Endothelial cell of umbilical vein (primary cell): ENCODE results near the gene ACTN1.

ENCODE experiments used
- CTCF ChIP-seq, 2 donors: IDR thresholded peaks; 1 replicate in 1 of 2; 2 replicates in 1 of 2; pipeline ENCODE4 v1.5.1; 2011; ENCODE audit warnings: low read length in 2 of 2, mild to moderate bottlenecking in 2 of 2, moderate library complexity in 2 of 2, control low read depth in 1 of 2, inconsistent platforms in 1 of 2, low read depth in 1 of 2; ENCODE audit not compliant: insufficient read depth in 1 of 2; ENCODE audit errors: extremely low read depth in 1 of 2
- EZH2 ChIP-seq: IDR thresholded peaks from 2 replicates; pipeline ENCODE4 v1.6.1; 2012; ENCODE audit warnings: borderline replicate concordance, low read depth, mild to moderate bottlenecking, moderate library complexity, low read length, inconsistent platforms; ENCODE audit not compliant: severe bottlenecking
- JUN ChIP-seq: IDR thresholded peaks from 2 replicates; pipeline ENCODE4 v1.6.1; 2011; ENCODE audit warnings: borderline replicate concordance, low read depth; ENCODE audit not compliant: insufficient read length, insufficient read depth
- MYC ChIP-seq: IDR thresholded peaks from one replicate; pipeline ENCODE4 v1.6.1; 2011; ENCODE audit warnings: mild to moderate bottlenecking, low read depth, low read length
- POLR2A ChIP-seq: IDR thresholded peaks from 2 replicates; pipeline ENCODE4 v1.6.1; 2012; ENCODE audit warnings: low read depth, mild to moderate bottlenecking, control low read depth, low read length
- POLR2AphosphoS5 ChIP-seq: IDR thresholded peaks from 2 replicates; pipeline ENCODE4 v1.6.1; 2012; ENCODE audit warnings: low read depth, mild to moderate bottlenecking, control low read depth, low read length, moderate library complexity; ENCODE audit not compliant: insufficient read depth
- TF ChIP-seq, protein P1 (sequence below): IDR thresholded peaks from 2 replicates; pipeline ENCODE4 v1.6.1; 2011; ENCODE audit not compliant: insufficient read depth, insufficient read length

DNA sequence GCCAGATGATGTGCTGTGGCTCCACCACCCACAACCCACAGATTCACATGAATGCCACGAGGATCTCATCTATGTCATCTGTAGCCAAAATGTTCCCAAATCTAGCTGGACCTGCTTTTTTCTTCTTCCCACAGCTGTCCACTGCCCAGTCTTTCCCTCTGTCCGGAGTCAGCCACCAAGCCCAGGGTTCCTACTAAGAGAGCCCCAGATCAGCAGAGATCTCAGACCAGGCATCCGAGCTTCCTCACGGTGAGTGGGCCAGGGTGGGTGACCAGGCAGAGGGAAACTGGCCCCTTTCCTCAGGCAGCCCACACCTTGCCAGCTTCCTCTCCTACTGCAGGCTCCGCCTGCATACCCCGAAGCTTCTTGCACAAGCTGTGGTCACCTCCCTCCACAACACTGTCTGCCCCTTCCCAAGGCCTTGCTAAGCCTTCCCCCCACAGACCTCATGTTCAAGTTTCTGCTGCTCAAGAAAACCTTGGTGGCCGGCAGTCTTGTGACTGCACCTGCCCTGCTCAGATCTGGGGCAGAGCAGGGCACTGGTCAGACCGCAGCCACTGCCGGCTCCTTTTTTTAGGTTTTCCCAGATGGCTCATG is 81.4 kb downstream of the ACTN1 start:
- no peak for TF ChIP-seq CTCF (IDR thresholded peaks at IDR 0.05; ENCODE audit: extremely low read depth in 1 of 2, insufficient read depth in 1 of 2, low read depth in 1 of 2, low read length in 2 of 2)
- no peak for TF ChIP-seq POLR2A
- TF ChIP-seq MYC, result no peak
- no peak for TF ChIP-seq JUN
- TF ChIP-seq POLR2AphosphoS5, result no peak
- TF ChIP-seq EZH2, result no peak
- TF ChIP-seq, protein P1, sequence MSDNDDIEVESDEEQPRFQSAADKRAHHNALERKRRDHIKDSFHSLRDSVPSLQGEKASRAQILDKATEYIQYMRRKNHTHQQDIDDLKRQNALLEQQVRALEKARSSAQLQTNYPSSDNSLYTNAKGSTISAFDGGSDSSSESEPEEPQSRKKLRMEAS, result no peak
